ENCODE results near the gene NAXD. TPM values are rescaled to one million over a fixed set of nuclear protein-coding genes. Genes with fewer than 3 reads are reported as not detected.
"Not testable (repeated sequence)": the region's sequence is repeated elsewhere in the genome, so short reads cannot be mapped to it uniquely, and the experiment has no call there.

The NAXD gene
- total RNA-seq, 1 donor from 2014 or later = 30.1 TPM

DNA sequence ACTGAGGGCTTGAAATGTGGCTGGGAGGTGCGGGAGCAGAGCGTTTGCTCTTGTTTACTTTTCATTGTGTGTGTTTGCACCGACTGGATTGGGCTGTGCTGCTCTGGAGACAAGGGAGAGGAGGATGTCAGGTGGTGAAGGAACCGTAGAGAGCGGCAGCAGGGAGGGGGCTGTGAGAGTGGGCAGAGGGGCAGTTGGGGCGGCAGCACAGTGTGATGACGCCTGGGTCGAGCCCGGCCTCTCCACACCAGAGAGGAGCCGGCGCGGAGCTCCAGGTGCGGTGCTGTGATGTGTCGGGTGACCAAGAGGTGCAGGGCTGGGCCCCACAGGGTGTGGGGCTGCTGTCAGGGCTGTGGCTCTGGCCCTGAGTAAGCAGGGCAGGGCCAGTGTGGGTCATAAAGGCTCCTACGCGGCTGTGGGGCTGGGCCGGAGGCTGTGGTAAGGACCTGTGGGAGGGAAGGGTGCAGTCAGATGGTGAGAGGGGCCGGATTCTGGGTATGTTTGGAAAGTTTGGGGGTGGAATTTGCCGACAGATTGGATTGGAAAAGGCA is 10.5 kb downstream of the NAXD start:
- intact Hi-C loops (cut with micrococcal nuclease) = no loop called here
- DNase-seq (no peak), ATAC-seq (no peak)

DNA sequence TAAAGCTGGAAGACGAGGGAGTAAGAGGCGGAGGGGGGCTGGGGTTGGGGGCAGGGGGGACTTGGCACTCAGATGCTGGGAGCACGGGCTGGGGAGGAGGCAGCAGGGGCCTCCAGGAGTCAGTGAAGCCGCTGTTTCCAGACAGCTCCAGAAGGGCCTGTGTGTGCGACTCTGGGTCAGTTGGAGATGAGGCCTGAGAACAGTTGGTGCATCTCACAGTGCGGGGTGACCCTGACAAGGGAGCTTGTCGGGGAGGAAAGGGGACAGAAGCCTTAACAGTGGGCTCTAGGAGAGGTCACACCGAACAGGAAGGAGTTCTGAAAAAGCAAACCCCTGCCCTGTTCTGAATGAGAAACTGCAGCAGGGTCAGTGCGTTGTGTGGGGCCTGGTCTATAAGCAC is 11.2 kb downstream of the NAXD start:
- no peak for DNase-seq
- ATAC-seq = no peak
- intact Hi-C loops (cut with micrococcal nuclease) = no loop called here

DNA sequence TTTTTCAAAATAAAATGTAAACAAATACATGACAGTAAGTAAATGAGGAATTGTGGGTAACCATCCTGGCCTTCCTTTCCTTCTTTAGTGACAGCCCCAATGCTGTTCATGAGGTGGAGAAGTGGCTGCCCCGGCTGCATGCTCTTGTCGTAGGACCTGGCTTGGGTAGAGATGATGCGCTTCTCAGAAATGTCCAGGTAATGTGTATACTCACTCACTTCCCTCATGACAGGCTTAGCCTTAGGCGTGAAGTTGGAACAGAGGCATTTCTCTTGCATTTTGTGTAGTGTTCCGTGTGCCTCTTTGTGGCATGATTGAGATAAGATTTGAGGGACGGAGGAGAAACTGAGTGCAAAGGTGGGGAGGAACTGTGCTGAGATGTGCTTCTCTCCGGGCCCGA is 12.0 kb downstream of the NAXD start:
- no peak for DNase-seq
- intact Hi-C loops (cut with micrococcal nuclease) = no loop called here

DNA sequence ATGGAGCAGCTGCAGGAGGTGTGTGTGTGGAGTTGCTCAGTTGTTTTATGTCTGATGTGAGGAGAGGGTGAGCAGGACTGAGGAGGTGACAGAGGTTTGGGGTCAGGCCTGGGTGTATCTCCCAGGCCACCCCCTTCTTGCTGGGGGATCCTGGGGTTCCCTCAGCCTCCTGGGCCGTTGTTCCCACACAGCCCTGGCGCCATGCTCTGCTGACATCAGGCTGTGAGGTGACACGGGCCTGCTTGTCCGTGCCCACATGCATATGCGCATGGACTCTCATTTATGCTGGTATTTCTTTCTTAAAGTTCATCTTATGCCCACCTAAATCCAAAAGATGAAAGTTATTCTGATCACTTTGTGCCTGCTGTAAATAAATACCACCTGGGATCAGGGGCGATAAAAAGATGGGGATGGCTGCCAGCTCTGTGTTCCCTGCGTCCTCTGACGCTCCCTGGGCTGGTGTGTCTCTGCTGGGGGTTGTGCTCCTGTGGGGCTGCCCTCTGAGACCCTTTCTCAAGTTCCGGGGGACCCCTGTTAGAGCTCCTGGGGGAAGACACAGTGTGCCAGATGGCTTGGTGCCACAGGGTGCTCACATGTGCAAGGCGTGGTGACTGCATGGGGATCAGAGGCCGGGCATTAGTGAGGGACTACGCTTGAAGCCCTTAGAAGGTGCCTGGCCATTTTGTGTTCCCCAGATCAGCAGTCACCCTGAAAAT is 12.6 kb downstream of the NAXD start:
- intact Hi-C loops (cut with micrococcal nuclease) = no loop called here
- peak; percentile 41 for ATAC-seq
- DNase-seq = no peak

More for the DNA sequence above, 12.0 kb downstream of the NAXD start:
- no peak for ATAC-seq

DNA sequence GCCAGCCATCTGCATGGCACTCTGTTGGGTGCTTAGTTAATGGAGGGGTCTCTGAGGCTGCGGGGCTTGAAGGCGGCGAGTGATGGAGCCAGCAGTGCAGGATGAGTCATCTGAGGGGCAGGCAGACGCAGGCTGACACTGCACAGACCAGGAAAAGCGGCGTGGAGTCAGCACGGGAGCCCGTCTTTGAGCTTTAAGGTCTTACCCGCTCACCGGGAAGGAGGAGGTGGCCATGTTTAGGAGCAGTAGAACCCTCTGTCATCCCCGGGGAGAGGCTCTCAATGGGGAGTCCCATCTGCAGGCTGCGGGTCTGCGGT is 13.1 kb downstream of the NAXD start:
- DNase-seq (no peak), ATAC-seq (peak; percentile 74)
- intact Hi-C loops (cut with micrococcal nuclease) = no loop called here

DNA sequence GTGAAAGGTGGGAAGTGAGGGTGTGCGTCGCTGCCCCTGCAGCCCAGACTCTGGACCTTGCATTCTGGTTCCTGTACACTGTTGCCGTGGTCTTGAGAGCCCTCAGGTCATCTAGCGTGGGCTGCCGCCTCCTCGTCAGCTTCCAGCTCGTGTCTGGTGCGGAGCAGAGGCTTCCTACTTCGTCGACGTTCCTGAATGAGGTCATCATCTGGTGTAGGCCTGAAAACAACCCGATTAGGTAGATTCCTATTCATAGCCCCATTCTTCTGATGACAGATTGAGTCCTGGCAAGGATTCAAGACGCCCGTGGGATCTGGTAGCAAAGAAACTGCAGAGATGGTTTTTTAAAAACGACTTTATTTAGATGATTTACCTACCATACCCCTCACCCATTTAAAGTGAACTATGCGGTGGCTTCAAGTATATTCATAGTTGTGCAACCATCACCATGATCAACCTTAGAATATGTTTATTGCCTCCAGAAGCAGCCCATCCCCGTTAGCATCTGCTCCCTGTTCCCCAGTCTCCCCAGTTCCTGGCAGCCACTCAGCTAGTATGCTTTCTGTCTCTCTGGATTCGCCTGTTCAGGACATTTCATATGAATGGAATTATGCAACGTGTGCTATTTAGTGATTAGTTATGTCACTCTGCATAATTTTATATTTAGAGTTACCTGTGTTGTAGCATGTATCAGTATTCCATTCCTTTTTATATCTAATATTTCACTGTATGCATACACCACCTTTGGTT is 13.8 kb downstream of the NAXD start:
- intact Hi-C loops (cut with micrococcal nuclease) = no loop called here
- ATAC-seq (no peak), DNase-seq (no peak)

GRCh38 chr13:110629735-110630134 is 14.4 kb downstream of the NAXD start:
- no peak for ATAC-seq
- DNase-seq = no peak
- intact Hi-C loops (cut with micrococcal nuclease) = no loop called here

DNA sequence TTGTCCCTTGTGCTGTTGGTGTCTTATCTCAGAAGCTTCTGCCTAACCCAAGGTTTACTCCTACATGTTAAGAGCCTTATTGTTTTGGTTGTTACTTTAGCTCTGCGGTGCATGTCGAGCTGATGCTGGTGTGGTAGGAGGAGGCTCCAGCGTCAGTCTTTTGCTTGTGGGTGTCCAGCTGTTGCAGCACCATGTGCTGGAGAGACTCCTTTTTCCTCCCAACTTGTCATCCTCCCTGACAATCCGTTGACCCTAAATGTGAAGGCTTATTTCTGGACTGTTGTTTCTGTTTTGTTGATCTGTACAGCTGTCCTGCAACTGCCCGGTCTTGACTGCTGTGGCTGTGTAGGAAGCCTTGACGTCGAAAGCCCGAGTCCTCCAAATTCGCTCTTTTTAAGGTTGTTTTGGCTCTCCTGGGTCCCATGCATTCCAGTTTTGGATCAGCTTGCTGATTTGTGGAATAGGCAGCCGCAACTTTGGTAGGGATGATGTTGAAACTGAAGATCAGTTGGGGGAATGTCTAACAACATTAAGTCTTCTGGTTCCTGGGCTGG is 15.3 kb downstream of the NAXD start:
- ATAC-seq = no peak
- no peak for DNase-seq
- intact Hi-C loops (cut with micrococcal nuclease) = no loop called here

DNA sequence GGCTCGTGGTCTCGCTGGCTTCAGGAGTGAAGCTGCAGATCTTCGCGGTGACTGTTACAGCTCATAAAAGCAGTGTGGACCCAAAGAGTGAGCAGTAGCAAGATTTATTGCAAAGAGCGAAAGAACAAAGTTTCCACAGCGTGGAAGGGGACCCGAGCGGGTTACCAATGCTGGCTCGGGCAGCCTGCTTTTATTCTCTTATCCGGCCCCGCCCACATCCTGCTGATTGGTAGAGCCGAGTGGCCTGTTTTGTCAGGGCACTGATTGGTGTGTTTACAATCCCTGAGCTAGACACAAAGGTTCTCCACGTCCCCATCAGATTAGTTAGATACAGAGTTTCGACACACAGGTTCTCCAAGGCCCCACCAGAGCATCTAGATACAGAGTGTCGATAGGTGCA is 16.9 kb downstream of the NAXD start:
- intact Hi-C loops (cut with micrococcal nuclease); DNase-seq; ATAC-seq: not testable (repeated sequence)

DNA sequence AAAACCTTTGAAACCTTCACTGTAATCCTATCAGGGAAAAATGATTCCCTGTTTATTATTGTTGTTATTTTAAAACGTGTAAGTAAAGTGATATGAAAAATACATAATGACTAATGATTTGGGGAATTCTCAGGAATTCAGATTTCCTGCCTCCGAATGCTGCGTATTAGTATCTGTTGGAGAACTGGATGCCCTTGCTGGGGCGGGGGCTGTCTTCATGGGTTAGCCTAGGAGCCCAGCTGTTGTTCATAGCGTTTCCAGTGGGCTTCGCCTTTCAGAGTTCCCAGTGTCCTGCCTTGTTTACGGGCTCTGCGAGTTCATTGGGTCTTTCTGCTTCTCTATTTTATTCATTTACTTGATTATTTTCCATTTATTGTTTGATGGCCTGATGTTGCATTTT is 18.4 kb downstream of the NAXD start:
- ATAC-seq (no peak), DNase-seq (no peak)
- intact Hi-C loops (cut with micrococcal nuclease) = no loop called here

GRCh38 chr13:110634558-110634957 is 19.2 kb downstream of the NAXD start:
- DNase-seq = no peak
- intact Hi-C loops (cut with micrococcal nuclease) = no loop called here
- no peak for ATAC-seq

DNA sequence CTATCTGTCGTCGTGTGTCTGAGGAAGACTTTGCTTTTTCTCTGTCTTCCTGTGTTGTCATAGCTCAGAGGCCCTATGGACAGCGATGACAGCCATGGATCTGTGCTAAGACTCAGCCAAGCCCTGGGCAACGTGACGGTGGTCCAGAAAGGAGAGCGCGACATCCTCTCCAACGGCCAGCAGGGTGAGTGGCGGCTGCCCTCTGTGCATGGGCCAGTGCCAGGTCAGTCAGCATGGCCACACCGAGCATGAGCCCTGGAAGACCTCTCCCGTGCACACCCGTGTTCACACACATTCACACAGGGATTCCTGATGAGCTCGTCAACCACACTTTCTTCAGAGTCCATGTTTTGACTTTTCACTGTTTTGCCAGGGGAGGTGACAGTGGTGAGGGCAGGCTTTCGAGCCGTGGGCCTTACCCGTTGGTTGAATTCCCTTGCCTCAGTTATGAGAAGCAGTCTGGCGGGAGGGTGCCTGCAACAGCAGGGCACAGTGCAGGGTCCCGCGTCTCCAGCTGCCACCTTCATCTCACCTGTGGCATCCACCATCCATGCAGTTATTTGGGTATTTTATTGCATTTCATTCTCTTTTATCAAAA is 20.2 kb downstream of the NAXD start:
- DNase-seq (no peak), ATAC-seq (no peak)
- intact Hi-C loops (cut with micrococcal nuclease) = no loop called here

DNA sequence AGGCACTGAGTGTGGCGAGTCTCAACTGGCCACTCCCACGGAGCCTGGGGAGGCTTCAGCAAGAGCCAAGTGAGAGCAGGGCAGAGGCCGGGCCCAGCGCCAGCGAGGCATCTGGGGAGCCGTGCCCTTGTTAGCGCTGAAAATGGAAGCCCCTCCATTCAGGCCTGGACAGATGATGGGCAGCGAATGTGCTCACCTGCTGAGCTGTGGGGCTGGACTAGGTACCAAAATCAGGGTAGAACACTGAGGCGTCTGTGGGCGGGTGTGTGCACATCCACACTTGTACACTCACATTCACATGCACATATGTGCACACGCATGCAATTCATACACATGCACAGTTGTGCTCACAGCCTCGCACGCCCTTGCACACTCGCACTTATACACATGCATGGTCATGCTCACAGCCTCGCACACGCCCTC is 20.7 kb downstream of the NAXD start:
- ATAC-seq (no peak), DNase-seq (no peak)
- intact Hi-C loops (cut with micrococcal nuclease) = no loop called here

- no peak for ATAC-seq
These were observed 21.4 kb downstream of the NAXD start for GRCh38 chr13:110636701-110637201.

DNA sequence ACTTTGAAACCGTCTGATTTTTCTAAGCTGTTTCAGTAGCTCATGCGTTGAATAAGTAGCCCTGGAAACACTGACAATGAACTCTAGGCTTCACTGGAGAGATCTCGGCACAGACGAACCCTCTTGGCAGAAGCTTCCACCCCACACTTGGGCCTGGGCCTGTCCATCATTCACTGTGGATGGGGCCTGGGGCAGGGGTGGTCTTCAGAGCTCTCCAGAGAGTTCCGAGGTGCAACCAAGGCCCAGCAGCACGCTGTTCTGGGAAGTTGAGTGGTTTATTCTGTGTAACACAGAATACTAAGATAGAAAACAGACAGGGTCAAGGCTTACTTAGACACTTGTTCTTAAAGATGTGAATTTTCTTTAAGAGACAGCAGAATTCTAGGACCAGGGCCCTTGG is 21.9 kb downstream of the NAXD start:
- intact Hi-C loops (cut with micrococcal nuclease) = no loop called here
- ATAC-seq (no peak), DNase-seq (no peak)

More at GRCh38 chr13:110636701-110637201, 21.4 kb downstream of the NAXD start:
- intact Hi-C loops (cut with micrococcal nuclease) = no loop called here
- no peak for DNase-seq

DNA sequence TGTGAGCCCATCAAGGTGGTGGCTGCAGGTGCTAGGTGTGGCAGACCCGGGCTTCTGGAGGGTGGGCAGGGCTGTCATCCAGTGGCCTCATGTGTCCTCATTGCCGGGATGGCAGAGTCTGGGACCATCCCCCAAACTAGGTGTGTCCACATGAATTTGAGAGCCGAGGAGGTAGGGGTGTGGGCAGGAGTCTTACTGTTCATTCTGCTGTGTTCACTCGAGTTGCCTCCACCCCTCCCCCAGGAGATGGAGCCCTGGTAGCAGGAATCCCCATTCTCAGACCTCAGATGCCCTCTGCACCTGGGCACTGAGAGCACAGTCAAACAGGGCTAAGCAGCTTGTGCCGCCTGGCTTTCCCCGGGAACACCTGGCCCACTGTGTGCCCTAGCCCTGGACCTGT is 22.4 kb downstream of the NAXD start:
- ATAC-seq (no peak), DNase-seq (no peak)
- intact Hi-C loops (cut with micrococcal nuclease) = no loop called here

DNA sequence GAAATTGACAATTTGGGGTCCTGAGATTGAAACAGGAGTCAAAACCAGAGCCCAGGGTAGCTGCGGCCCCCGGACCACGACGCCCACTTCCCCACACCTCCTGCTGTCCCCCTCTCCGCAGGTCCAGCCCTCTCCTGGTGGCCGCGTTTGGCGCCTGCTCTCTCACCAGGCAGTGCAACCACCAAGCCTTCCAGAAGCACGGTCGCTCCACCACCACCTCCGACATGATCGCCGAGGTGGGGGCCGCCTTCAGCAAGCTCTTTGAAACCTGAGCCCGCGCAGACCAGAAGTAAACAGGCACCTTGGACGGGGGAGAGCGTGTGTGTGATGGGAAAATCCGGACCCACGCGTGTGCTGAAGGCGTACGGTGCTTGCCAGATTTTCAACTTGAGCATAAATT is 22.9 kb downstream of the NAXD start:
- DNase-seq (no peak), ATAC-seq (no peak)
- intact Hi-C loops (cut with micrococcal nuclease) = no loop called here

DNA sequence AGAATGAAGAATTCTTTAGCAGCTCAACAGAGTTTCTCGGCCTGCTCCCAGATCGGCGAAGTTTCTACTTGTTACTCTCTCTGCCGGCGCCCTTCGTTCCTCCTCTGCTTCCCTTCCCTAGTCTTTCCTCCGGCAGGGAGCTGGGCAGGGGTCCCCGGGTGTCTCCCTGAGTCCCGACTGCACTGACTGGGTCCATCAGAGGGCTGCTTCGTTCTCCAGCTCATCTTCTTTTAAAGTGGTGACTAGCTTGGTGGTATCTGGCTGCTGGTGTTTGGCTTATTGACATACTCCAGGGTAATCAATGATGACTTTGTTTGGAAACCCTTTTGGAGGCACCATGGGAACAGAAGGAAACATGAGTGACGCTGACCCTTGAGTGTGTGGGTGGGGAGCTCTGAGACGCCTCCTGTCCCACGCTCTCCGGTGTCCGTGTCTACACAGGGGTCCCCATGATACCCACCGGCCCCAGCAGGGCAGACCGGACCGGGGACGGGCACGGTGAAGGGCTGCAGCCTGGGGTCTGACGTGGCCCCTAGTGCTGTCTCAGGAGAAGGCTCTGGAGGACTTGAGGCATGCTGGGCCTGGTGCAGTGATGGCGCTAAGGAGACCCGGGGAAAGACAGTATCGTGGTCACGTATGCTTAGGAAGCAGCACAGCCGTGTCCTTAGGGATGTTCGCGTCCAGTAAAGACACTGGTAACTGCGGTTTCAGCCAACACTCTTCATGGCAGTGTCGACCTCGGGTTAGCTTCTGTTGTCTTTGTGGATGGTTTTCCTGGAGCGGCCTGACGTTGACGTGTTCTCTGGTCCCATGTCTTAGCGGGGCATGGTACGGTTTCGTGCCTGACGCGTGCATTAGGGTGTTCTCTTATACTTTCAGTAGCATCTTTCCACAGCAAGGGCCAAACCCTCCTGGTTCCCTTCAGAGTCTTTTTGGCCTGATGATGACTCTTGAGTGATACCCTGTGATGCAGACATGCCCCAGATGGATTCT is 23.8 kb downstream of the NAXD start:
- ATAC-seq (no peak), DNase-seq (no peak)
- intact Hi-C loops (cut with micrococcal nuclease) = no loop called here

- ATAC-seq (no peak), DNase-seq (no peak)
- intact Hi-C loops (cut with micrococcal nuclease) = no loop called here
These were observed 24.6 kb downstream of the NAXD start for GRCh38 chr13:110639935-110640334.

All from left ventricle myocardium superior (tissue), 1 donor.